ENCODE measurements around the gene IGSF21. TPM values are rescaled to one million over a fixed set of nuclear protein-coding genes. Genes with fewer than 3 reads are reported as not detected.

IGSF21 gene
- total RNA-seq, 1 experiment from 2014 or later, result 30.5 TPM

DNA sequence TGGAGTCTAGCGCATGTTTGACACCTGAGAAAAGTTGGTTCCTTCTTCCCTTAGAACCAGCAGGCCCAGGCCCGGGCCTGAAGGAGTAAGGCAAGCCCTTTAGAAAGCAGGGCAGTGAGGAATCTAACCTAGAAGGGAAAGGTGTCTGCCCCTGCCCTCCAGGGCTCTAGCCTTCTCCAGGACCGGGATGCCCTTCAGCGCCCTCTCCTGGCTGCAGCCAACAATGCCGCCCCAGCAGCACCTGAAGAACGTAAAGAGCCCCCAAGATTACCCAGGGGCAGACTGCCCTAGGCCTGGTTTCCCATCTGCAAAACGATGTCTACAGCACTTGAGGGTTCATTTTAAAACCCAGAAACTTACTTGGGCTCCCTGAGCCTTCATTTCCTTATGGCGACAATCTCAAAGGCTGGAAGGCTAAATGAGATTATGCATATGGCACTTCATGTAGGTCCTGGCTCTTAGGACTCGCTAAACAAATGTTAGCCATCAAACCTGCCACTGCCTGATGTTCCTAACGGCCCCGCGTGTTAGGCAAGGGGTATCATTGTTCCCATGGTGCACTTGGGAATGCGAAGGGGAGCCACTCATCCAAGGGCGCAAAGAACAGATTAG lies 266.4 kb downstream of the IGSF21 start (continued):
- TF ChIP-seq PRDM15 (CRISPR knock-in tag; IDR thresholded peaks at IDR 0.05) (no peak), ZNF263 (CRISPR knock-in tag; IDR thresholded peaks at IDR 0.05; ENCODE audit: low read depth) (no peak)

- CTCF ChIA-PET, result interaction anchor here (1.0 to 3.9 kb wide), 3 partner anchors 36 to 205 kb away, joined by 3 to 18 read pairs (median 3); no protein-coding TSS in a partner anchor
- DNase-seq (ENCODE audit: low spot score), result no peak
- peaks cover 38% of the 10 kb centered on the region for H3K9me3 Mint-ChIP-seq
These were observed 269.1 kb downstream of the IGSF21 start for GRCh38 chr1:18376661-18377060.

More at GRCh38 chr1:18376661-18377060, 269.1 kb downstream of the IGSF21 start:
- no peak for TF ChIP-seq NFYB (CRISPR knock-in tag; conservative IDR thresholded peaks at IDR 0.05; ENCODE audit: low read depth)
- no peak for TF ChIP-seq MXD4 (CRISPR knock-in tag; IDR thresholded peaks at IDR 0.05; ENCODE audit: borderline replicate concordance)
- TF ChIP-seq ZNF671 (CRISPR knock-in tag; IDR thresholded peaks at IDR 0.05), result no peak
- no peak for TF ChIP-seq PRDM15 (CRISPR knock-in tag; IDR thresholded peaks at IDR 0.05)
- no peak for TF ChIP-seq GABPB1 (CRISPR knock-in tag; IDR thresholded peaks at IDR 0.05)
- TF ChIP-seq, protein P1, sequence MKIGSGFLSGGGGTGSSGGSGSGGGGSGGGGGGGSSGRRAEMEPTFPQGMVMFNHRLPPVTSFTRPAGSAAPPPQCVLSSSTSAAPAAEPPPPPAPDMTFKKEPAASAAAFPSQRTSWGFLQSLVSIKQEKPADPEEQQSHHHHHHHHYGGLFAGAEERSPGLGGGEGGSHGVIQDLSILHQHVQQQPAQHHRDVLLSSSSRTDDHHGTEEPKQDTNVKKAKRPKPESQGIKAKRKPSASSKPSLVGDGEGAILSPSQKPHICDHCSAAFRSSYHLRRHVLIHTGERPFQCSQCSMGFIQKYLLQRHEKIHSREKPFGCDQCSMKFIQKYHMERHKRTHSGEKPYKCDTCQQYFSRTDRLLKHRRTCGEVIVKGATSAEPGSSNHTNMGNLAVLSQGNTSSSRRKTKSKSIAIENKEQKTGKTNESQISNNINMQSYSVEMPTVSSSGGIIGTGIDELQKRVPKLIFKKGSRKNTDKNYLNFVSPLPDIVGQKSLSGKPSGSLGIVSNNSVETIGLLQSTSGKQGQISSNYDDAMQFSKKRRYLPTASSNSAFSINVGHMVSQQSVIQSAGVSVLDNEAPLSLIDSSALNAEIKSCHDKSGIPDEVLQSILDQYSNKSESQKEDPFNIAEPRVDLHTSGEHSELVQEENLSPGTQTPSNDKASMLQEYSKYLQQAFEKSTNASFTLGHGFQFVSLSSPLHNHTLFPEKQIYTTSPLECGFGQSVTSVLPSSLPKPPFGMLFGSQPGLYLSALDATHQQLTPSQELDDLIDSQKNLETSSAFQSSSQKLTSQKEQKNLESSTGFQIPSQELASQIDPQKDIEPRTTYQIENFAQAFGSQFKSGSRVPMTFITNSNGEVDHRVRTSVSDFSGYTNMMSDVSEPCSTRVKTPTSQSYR (CRISPR knock-in tag; IDR thresholded peaks at IDR 0.05), result no peak
- TF ChIP-seq NR3C1 (CRISPR knock-in tag; conservative IDR thresholded peaks at IDR 0.05; ENCODE audit: low read depth), result no peak
- TF ChIP-seq ETV6 (CRISPR knock-in tag; IDR thresholded peaks at IDR 0.05), result no peak
- TF ChIP-seq, protein P2, sequence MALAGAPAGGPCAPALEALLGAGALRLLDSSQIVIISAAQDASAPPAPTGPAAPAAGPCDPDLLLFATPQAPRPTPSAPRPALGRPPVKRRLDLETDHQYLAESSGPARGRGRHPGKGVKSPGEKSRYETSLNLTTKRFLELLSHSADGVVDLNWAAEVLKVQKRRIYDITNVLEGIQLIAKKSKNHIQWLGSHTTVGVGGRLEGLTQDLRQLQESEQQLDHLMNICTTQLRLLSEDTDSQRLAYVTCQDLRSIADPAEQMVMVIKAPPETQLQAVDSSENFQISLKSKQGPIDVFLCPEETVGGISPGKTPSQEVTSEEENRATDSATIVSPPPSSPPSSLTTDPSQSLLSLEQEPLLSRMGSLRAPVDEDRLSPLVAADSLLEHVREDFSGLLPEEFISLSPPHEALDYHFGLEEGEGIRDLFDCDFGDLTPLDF (CRISPR knock-in tag; IDR thresholded peaks at IDR 0.05), result no peak
- no peak for TF ChIP-seq FOXK1 (CRISPR knock-in tag; IDR thresholded peaks at IDR 0.05)
- no peak for TF ChIP-seq ZNF232 (CRISPR knock-in tag; IDR thresholded peaks at IDR 0.05)
- Mint-ChIP-seq H3K4me1 (peaks cover 13% of the 10 kb centered on the region), H3K27me3 (ENCODE audit: low read depth) (peaks cover 34% of the 10 kb centered on the region), H3K27ac (no peak overlapping the region), H3K4me3 (no peak overlapping the region), H3K36me3 (peaks cover 32% of the 10 kb centered on the region)
- ATAC-seq, result no peak
- POLR2A ChIA-PET, result interaction anchor here (0.9 kb wide), 1 partner anchor 104 kb away, joined by 3 read pairs; the partner anchor contains the start of gene KLHDC7A

Data from WTC11 (cell line).